Measurements from ENCODE around the gene COX5A.
"Not testable (repeated sequence)": the region's sequence is repeated elsewhere in the genome, so short reads cannot be mapped to it uniquely, and the experiment has no call there.

DNA sequence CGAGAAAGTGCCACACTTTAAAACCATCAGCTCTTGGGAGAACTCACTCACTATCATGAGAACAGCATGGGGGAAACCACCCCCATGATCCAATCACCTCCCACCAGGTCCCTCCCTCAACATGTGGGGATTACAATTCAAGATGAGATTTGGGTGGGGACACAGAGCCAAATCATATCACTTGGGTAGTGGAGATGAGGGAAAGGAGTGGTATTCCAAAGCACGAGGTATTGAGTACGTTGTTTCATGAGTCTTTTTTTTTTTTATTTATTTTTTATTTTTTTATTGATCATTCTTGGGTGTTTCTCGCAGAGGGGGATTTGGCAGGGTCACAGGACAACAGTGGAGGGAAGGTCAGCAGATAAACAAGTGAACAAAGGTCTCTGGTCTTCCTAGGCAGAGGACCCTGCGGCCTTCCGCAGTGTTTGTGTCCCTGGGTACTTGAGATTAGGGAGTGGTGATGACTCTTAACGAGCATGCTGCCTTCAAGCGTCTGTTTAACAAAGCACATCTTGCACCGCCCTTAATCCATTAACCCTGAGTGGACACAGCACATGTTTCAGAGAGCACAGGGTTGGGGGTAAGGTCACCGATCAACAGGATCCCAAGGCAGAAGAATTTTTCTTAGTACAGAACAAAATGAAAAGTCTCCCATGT is 50.2 kb downstream of the COX5A start:
- TF ChIP-seq HDAC2 (CRISPR knock-in tag; IDR thresholded peaks at IDR 0.05); NFRKB (IDR thresholded peaks at IDR 0.05); ZNF768 (CRISPR knock-in tag; IDR thresholded peaks at IDR 0.05); SMC3 (IDR thresholded peaks at IDR 0.05; ENCODE audit: low read length); YEATS2 (CRISPR knock-in tag; IDR thresholded peaks at IDR 0.05; ENCODE audit: borderline replicate concordance); ZSCAN29 (CRISPR knock-in tag; conservative IDR thresholded peaks at IDR 0.05): not testable (repeated sequence)
- TF ChIP-seq, protein P1, sequence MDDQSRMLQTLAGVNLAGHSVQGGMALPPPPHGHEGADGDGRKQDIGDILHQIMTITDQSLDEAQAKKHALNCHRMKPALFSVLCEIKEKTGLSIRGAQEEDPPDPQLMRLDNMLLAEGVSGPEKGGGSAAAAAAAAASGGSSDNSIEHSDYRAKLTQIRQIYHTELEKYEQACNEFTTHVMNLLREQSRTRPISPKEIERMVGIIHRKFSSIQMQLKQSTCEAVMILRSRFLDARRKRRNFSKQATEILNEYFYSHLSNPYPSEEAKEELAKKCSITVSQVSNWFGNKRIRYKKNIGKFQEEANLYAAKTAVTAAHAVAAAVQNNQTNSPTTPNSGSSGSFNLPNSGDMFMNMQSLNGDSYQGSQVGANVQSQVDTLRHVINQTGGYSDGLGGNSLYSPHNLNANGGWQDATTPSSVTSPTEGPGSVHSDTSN (CRISPR knock-in tag; IDR thresholded peaks at IDR 0.05; ENCODE audit: borderline replicate concordance), result not testable (repeated sequence)
- TF ChIP-seq, protein P2, sequence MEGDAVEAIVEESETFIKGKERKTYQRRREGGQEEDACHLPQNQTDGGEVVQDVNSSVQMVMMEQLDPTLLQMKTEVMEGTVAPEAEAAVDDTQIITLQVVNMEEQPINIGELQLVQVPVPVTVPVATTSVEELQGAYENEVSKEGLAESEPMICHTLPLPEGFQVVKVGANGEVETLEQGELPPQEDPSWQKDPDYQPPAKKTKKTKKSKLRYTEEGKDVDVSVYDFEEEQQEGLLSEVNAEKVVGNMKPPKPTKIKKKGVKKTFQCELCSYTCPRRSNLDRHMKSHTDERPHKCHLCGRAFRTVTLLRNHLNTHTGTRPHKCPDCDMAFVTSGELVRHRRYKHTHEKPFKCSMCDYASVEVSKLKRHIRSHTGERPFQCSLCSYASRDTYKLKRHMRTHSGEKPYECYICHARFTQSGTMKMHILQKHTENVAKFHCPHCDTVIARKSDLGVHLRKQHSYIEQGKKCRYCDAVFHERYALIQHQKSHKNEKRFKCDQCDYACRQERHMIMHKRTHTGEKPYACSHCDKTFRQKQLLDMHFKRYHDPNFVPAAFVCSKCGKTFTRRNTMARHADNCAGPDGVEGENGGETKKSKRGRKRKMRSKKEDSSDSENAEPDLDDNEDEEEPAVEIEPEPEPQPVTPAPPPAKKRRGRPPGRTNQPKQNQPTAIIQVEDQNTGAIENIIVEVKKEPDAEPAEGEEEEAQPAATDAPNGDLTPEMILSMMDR (CRISPR knock-in tag; IDR thresholded peaks at IDR 0.05), result not testable (repeated sequence)

Data from HepG2 (cell line).